HepG2 (cell line): Measurements from ENCODE around the gene PLXND1. TPM values are rescaled to one million over a fixed set of nuclear protein-coding genes. Genes with fewer than 3 reads are reported as not detected.

Experiments used
- ATAC-seq: fragments of 200-7000 bp; cut with Tn5 transposase; 3 replicates; pipeline ENCODE4 v1.9.1; 2020; ENCODE audit warnings: mild to moderate bottlenecking, moderate library complexity
- BruUV-seq: library from RNA; stranded (reverse); fragments of 400-500 nt; replicated peaks from 2 replicates; lab custom pipeline; 2021; lab: Mats Ljungman, UMichigan
- CTCF ChIA-PET: fragments of 300-600 bp; formaldehyde crosslinking; extraction: SDS; loops from one replicate; lab custom pipeline; 2021; ENCODE audit warnings: low total read pairs, inconsistent platforms, low intra/inter-chr PET ratio; lab: Yijun Ruan, JAX
- POLR2A ChIA-PET: fragments of 350-600 bp; sonication (Branson Sonifier 250); formaldehyde crosslinking; loops from one replicate; lab custom pipeline; 2020; ENCODE audit warnings: antibody characterized with exemption, inconsistent platforms; lab: Yijun Ruan, JAX
- DNase-seq: peaks from one replicate; pipeline ENCODE4 v3.0.0-alpha.2; 2015; ENCODE audit warnings: low spot score
- FAIRE-seq: peaks from 3 replicates; lab custom pipeline; 2011; peaks lifted over from hg19 to GRCh38; lab: Jason Lieb, UNC
- H2AFZ ChIP-seq: one replicate; pipeline ENCODE4 v1.6.1; 2011; ENCODE audit warnings: low read length, inconsistent platforms
- H3K27ac ChIP-seq: fragments of 300-600 bp; 3 replicates; pipeline ENCODE4 v1.8.0; 2011; ENCODE audit warnings: mixed run types, mild to moderate bottlenecking, mixed read lengths, low read length, inconsistent platforms; ENCODE audit not compliant: insufficient read depth; ENCODE audit errors: extremely low read length
- H3K27me3 ChIP-seq, 2 experiments: fragments of 200-600 bp in 1 of 2; 2 replicates in 1 of 2; 3 replicates in 1 of 2; pipeline versions ENCODE4 v1.6.0 to v1.8.0; 2011; ENCODE audit warnings: low read length in 2 of 2, mild to moderate bottlenecking in 2 of 2, moderate library complexity in 2 of 2, inconsistent platforms in 1 of 2; ENCODE audit not compliant: insufficient read depth in 2 of 2, control insufficient read depth in 1 of 2
- H3K36me3 ChIP-seq, 2 experiments: fragments of 200-600 bp in 1 of 2; replicated peaks in 1 of 2; 2 replicates in 1 of 2; 3 replicates in 1 of 2; pipeline versions ENCODE4 v1.5.1 to v1.8.0; 2011; ENCODE audit warnings: low read length in 2 of 2, inconsistent platforms in 1 of 2; ENCODE audit not compliant: insufficient read depth in 2 of 2, control insufficient read depth in 1 of 2
- H3K4me1 ChIP-seq: 2 replicates; pipeline ENCODE4 v1.5.1; 2012; ENCODE audit warnings: low read length, inconsistent platforms; ENCODE audit not compliant: insufficient read depth
- H3K4me2 ChIP-seq: 2 replicates; pipeline ENCODE4 v1.6.0; 2011; ENCODE audit warnings: low read depth, low read length, inconsistent platforms
- H3K4me3 ChIP-seq, 3 experiments: fragments of 200-600 bp in 1 of 3; sonication (generic), shearing (Covaris generic) in 1 of 3; replicated peaks in 1 of 3; 2 replicates each; pipeline ENCODE4 v1.5.1; 2011 to 2016; ENCODE audit warnings: low read length in 3 of 3, inconsistent platforms in 2 of 3, low read depth in 2 of 3, mild to moderate bottlenecking in 2 of 3, control low read depth in 1 of 3, mixed read lengths in 1 of 3; ENCODE audit not compliant: insufficient read depth in 1 of 3
- H3K79me2 ChIP-seq: one replicate; pipeline ENCODE4 v1.6.1; 2011; ENCODE audit warnings: low read length, inconsistent platforms; ENCODE audit not compliant: insufficient read depth
- H3K9ac ChIP-seq: 2 replicates; pipeline ENCODE4 v1.6.0; 2011; ENCODE audit warnings: mild to moderate bottlenecking, low read depth, low read length, inconsistent platforms; ENCODE audit not compliant: insufficient read depth
- H3K9me3 ChIP-seq: 2 replicates; pipeline ENCODE4 v1.5.1; 2012; ENCODE audit warnings: mild to moderate bottlenecking, low read length
- H4K20me1 ChIP-seq: 2 replicates; pipeline ENCODE4 v1.6.0; 2011; ENCODE audit warnings: inconsistent platforms, mild to moderate bottlenecking, low read length, moderate library complexity; ENCODE audit not compliant: insufficient read depth
- BORCS8-MEF2B ChIP-seq: sonication (generic); formaldehyde crosslinking; IDR thresholded peaks from 2 replicates; pipeline ENCODE4 v1.8.0; 2022; ENCODE audit warnings: mild to moderate bottlenecking, missing genetic modification reagents
- CBX5 ChIP-seq: sonication (generic); formaldehyde crosslinking; IDR thresholded peaks from 2 replicates; pipeline ENCODE4 v1.4.0; 2020; ENCODE audit warnings: missing genetic modification reagents, borderline replicate concordance
- FOXM1 ChIP-seq: sonication (generic); formaldehyde crosslinking; IDR thresholded peaks from 2 replicates; pipeline ENCODE4 v1.5.0; 2020; ENCODE audit warnings: missing genetic modification reagents
- MAFK ChIP-seq, 2 experiments: IDR thresholded peaks in 1 of 2; conservative IDR thresholded peaks in 1 of 2; 2 replicates each; pipeline ENCODE4 v1.6.1; 2011; ENCODE audit warnings: improper control_type of control experiment in 2 of 2, low read length in 2 of 2
- MEIS2 ChIP-seq: sonication (generic); formaldehyde crosslinking; IDR thresholded peaks from 2 replicates; pipeline ENCODE4 v1.9.0; 2021; ENCODE audit warnings: mild to moderate bottlenecking, missing genetic modification reagents
- MLLT10 ChIP-seq: sonication (generic); formaldehyde crosslinking; IDR thresholded peaks from 2 replicates; pipeline ENCODE4 v1.4.0; 2020; ENCODE audit warnings: missing genetic modification reagents
- SAP130 ChIP-seq: IDR thresholded peaks from 2 replicates; pipeline ENCODE4 v1.6.1; 2016; ENCODE audit warnings: low read depth
- ZNF253 ChIP-seq: sonication (generic); formaldehyde crosslinking; IDR thresholded peaks from 2 replicates; pipeline ENCODE4 v1.8.0; 2022; ENCODE audit warnings: mild to moderate bottlenecking, missing genetic modification reagents, borderline replicate concordance
- ZNF598 ChIP-seq: sonication (generic); formaldehyde crosslinking; IDR thresholded peaks from 2 replicates; pipeline ENCODE4 v1.5.1; 2020; ENCODE audit warnings: mild to moderate bottlenecking, missing genetic modification reagents, borderline replicate concordance
- WGBS: methylation state at CpG from one replicate; pipeline ENCODE4 v1.1.6; 2017; ENCODE audit warnings: low lambda C conversion rate; 5-methylcytosine and 5-hydroxymethylcytosine counted together
- in situ Hi-C: cut with HindIII; loops from 2 replicates; pipeline ENCODE4 v1.10.0; 2017; ENCODE audit warnings: low pct_unique_long_range_greater_than_20kb; ENCODE audit not compliant: extremely low pct_ligation_motif_present
- intact Hi-C: fragments of 100-400 bp; cut with micrococcal nuclease; formaldehyde crosslinking; loops from one replicate; pipeline ENCODE4 v1.10.0; 2022; ENCODE audit not compliant: unreplicated experiment
- polyA plus RNA-seq, 8 experiments: library from polyadenylated mRNA; depleted of rRNA in 3 of 8; stranded (reverse) in 7 of 8; unstranded in 1 of 8; fragments of >200 nt; fragmentation: Illumina TruSeq in 4 of 8; extraction: Trizol in 4 of 8; gene quantifications; 2 replicates each; pipeline versions ENCODE4 v1.2.1 to v1.2.3, GENCODE V29; 2011 to 2016; ENCODE audit warnings: low read depth in 4 of 8, missing spikeins in 1 of 8, mixed read lengths in 1 of 8; ENCODE audit not compliant: insufficient read depth in 1 of 8
- total RNA-seq, 5 experiments: library from RNA; depleted of rRNA; stranded (reverse); fragments of >200 nt; fragmentation: Illumina TruSeq; extraction: Trizol; gene quantifications; 2 replicates each; pipeline ENCODE4 v1.2.3, GENCODE V29; 2016; ENCODE audit warnings: low read depth in 1 of 5
- TF ChIP-seq, protein P1 (sequence below): sonication (generic); formaldehyde crosslinking; IDR thresholded peaks from 2 replicates; pipeline ENCODE4 v1.5.1; 2020; ENCODE audit warnings: mild to moderate bottlenecking, missing genetic modification reagents, moderate library complexity
- TF ChIP-seq, protein P2 (sequence below): sonication (generic); formaldehyde crosslinking; IDR thresholded peaks from 2 replicates; pipeline ENCODE4 v1.8.0; 2022; ENCODE audit warnings: mild to moderate bottlenecking, missing genetic modification reagents, moderate library complexity
- TF ChIP-seq, protein P3 (sequence below): sonication (generic); formaldehyde crosslinking; IDR thresholded peaks from 2 replicates; pipeline ENCODE4 v1.4.0; 2020; ENCODE audit warnings: missing genetic modification reagents; ENCODE audit errors: not compliant biosample characterization
- TF ChIP-seq, protein P4 (sequence below): sonication (generic); formaldehyde crosslinking; IDR thresholded peaks from 2 replicates; pipeline ENCODE4 v1.5.0; 2020; ENCODE audit warnings: mild to moderate bottlenecking, missing genetic modification reagents

Gene PLXND1
- total and polyA plus RNA-seq, 2 of the 13 experiments (the other 11 are each of a cell fraction or from before 2014, with no cell fraction given), result 15.9 to 42.0 TPM

DNA sequence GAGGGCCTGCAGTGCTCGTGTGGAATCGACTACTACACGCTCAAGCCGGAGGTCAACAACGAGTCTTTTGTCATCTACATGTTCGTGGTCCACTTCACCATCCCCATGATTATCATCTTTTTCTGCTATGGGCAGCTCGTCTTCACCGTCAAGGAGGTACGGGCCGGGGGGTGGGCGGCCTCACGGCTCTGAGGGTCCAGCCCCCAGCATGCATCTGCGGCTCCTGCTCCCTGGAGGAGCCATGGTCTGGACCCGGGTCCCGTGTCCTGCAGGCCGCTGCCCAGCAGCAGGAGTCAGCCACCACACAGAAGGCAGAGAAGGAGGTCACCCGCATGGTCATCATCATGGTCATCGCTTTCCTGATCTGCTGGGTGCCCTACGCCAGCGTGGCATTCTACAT, 74.2 kb downstream of the PLXND1 start (continued):
- TF ChIP-seq, protein P1, sequence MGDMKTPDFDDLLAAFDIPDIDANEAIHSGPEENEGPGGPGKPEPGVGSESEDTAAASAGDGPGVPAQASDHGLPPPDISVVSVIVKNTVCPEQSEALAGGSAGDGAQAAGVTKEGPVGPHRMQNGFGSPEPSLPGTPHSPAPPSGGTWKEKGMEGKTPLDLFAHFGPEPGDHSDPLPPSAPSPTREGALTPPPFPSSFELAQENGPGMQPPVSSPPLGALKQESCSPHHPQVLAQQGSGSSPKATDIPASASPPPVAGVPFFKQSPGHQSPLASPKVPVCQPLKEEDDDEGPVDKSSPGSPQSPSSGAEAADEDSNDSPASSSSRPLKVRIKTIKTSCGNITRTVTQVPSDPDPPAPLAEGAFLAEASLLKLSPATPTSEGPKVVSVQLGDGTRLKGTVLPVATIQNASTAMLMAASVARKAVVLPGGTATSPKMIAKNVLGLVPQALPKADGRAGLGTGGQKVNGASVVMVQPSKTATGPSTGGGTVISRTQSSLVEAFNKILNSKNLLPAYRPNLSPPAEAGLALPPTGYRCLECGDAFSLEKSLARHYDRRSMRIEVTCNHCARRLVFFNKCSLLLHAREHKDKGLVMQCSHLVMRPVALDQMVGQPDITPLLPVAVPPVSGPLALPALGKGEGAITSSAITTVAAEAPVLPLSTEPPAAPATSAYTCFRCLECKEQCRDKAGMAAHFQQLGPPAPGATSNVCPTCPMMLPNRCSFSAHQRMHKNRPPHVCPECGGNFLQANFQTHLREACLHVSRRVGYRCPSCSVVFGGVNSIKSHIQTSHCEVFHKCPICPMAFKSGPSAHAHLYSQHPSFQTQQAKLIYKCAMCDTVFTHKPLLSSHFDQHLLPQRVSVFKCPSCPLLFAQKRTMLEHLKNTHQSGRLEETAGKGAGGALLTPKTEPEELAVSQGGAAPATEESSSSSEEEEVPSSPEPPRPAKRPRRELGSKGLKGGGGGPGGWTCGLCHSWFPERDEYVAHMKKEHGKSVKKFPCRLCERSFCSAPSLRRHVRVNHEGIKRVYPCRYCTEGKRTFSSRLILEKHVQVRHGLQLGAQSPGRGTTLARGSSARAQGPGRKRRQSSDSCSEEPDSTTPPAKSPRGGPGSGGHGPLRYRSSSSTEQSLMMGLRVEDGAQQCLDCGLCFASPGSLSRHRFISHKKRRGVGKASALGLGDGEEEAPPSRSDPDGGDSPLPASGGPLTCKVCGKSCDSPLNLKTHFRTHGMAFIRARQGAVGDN (CRISPR knock-in tag), result no peak
- no peak for TF ChIP-seq BORCS8-MEF2B (CRISPR knock-in tag)
- TF ChIP-seq ZNF253, result no peak

DNA sequence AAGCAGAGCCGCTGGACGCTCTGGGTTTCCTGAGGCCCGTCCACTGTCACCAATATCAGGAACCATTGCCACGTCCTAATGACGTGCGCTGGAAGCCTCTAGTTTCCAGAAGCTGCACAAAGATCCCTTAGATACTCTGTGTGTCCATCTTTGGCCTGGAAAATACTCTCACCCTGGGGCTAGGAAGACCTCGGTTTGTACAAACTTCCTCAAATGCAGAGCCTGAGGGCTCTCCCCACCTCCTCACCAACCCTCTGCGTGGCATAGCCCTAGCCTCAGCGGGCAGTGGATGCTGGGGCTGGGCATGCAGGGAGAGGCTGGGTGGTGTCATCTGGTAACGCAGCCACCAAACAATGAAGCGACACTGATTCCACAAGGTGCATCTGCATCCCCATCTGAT, 74.8 kb downstream of the PLXND1 start:
- H3K36me3 ChIP-seq, result no peaks in the 10 kb centered on the region
- H4K20me1 ChIP-seq, result no peaks in the 10 kb centered on the region
- no peak overlapping the region for H3K4me2 ChIP-seq
- FAIRE-seq (no peak), ATAC-seq (no peak), DNase-seq (no peak)
- no peak overlapping the region for H3K27ac ChIP-seq
- intact Hi-C loops, result no loop called here
- in situ Hi-C loops, result no loop called here
- CTCF ChIA-PET, result no interaction called here
- no peak overlapping the region for H3K4me3 ChIP-seq
- peaks cover 57% of the 10 kb centered on the region for H3K4me1 ChIP-seq
- H3K27me3 ChIP-seq, result no peaks in the 10 kb centered on the region; a peak in 1 of 5 replicates
- H2AFZ ChIP-seq, result no peak overlapping the region
- POLR2A ChIA-PET, result interaction anchor here (1.5 kb wide), 1 partner anchor 64 kb away, joined by 4 read pairs; no protein-coding TSS in a partner anchor
- H3K9me3 ChIP-seq, result no peaks in the 10 kb centered on the region
- no peak overlapping the region for H3K9ac ChIP-seq
- WGBS, result 94% methylated on average over 10 of the region's 11 CpGs
- BruUV-seq, result no TSS peak
- no peaks in the 10 kb centered on the region for H3K79me2 ChIP-seq
- TF ChIP-seq, protein P2, sequence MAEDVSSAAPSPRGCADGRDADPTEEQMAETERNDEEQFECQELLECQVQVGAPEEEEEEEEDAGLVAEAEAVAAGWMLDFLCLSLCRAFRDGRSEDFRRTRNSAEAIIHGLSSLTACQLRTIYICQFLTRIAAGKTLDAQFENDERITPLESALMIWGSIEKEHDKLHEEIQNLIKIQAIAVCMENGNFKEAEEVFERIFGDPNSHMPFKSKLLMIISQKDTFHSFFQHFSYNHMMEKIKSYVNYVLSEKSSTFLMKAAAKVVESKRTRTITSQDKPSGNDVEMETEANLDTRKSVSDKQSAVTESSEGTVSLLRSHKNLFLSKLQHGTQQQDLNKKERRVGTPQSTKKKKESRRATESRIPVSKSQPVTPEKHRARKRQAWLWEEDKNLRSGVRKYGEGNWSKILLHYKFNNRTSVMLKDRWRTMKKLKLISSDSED (CRISPR knock-in tag), result no peak
- TF ChIP-seq SAP130 (CRISPR knock-in tag), result no peak
- no peak for TF ChIP-seq CBX5 (CRISPR knock-in tag)
- TF ChIP-seq, protein P3, sequence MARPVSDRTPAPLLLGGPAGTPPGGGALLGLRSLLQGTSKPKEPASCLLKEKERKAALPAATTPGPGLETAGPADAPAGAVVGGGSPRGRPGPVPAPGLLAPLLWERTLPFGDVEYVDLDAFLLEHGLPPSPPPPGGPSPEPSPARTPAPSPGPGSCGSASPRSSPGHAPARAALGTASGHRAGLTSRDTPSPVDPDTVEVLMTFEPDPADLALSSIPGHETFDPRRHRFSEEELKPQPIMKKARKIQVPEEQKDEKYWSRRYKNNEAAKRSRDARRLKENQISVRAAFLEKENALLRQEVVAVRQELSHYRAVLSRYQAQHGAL (CRISPR knock-in tag), result no peak
- TF ChIP-seq MEIS2 (CRISPR knock-in tag), result no peak
- TF ChIP-seq MLLT10 (CRISPR knock-in tag), result no peak
- no peak for TF ChIP-seq ZNF598
- no peak for TF ChIP-seq FOXM1
- TF ChIP-seq MAFK (conservative IDR thresholded peaks at IDR 0.05 in 1 of 2, IDR thresholded peaks at IDR 0.05 in 1 of 2; ENCODE audit: low read length in 2 of 2), result no peak
- TF ChIP-seq, protein P4, sequence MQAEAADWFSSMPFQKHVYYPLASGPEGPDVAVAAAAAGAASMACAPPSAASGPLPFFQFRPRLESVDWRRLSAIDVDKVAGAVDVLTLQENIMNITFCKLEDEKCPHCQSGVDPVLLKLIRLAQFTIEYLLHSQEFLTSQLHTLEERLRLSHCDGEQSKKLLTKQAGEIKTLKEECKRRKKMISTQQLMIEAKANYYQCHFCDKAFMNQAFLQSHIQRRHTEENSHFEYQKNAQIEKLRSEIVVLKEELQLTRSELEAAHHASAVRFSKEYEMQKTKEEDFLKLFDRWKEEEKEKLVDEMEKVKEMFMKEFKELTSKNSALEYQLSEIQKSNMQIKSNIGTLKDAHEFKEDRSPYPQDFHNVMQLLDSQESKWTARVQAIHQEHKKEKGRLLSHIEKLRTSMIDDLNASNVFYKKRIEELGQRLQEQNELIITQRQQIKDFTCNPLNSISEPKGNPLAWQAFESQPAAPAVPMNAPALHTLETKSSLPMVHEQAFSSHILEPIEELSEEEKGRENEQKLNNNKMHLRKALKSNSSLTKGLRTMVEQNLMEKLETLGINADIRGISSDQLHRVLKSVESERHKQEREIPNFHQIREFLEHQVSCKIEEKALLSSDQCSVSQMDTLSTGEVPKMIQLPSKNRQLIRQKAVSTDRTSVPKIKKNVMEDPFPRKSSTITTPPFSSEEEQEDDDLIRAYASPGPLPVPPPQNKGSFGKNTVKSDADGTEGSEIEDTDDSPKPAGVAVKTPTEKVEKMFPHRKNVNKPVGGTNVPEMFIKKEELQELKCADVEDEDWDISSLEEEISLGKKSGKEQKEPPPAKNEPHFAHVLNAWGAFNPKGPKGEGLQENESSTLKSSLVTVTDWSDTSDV, result no peak
